H1 (cell line): Measurements from ENCODE around the gene ZNFX1. TPM values are rescaled to one million over a fixed set of nuclear protein-coding genes. Genes with fewer than 3 reads are reported as not detected.

Experiments used
- CHD7 ChIP-seq: fragments of 300-600 bp; sonication (generic); IDR thresholded peaks from 2 replicates; pipeline ENCODE4 v1.7.1; 2012; ENCODE audit warnings: low read length, moderate library complexity, mild to moderate bottlenecking, inconsistent platforms; ENCODE audit not compliant: insufficient replicate concordance
- NANOG ChIP-seq: IDR thresholded peaks from 2 replicates; pipeline ENCODE4 v1.6.1; 2011; ENCODE audit warnings: low read length, low read depth, mild to moderate bottlenecking, inconsistent platforms; ENCODE audit not compliant: insufficient read depth, poor library complexity, severe bottlenecking
- RNF2 ChIP-seq: fragments of 200-900, 300-1000 bp; sonication (generic); IDR thresholded peaks from 2 replicates; pipeline ENCODE4 v1.7.1; 2016; ENCODE audit warnings: borderline replicate concordance, low read depth, mild to moderate bottlenecking, antibody characterized with exemption, low read length; ENCODE audit not compliant: poor library complexity, severe bottlenecking; ENCODE audit errors: missing control alignments
- polyA plus RNA-seq, 7 experiments: library from polyadenylated mRNA; depleted of rRNA in 3 of 7; stranded (reverse) in 5 of 7; unstranded in 2 of 7; fragments of >200 nt in 5 of 7; fragments of 200-250 nt in 2 of 7; gene quantifications; 1 replicate in 5 of 7; 2 replicates in 1 of 7; 4 replicates in 1 of 7; pipeline versions ENCODE4 v1.2.1 to v1.2.3, GENCODE V29; 2011 to 2013; ENCODE audit warnings: missing spikeins in 2 of 7, mixed read lengths in 2 of 7
- total RNA-seq: library from RNA; stranded (reverse); fragmentation: NEBNext Ultra II Directional; extraction: Animal tissue kit (Norgen Biotek cat#: 25700); gene quantifications from 2 replicates; pipeline ENCODE4 v1.2.1, GENCODE V29; 2021

Gene ZNFX1
- total and polyA plus RNA-seq, 2 of the 8 experiments (the other 6 are each of a cell fraction or from before 2014, with no cell fraction given), result 3.1 to 11.3 TPM

GRCh38 chr20:49270736-49271135 is 7.1 kb downstream of the ZNFX1 start (continued):
- TF ChIP-seq CHD7 (no peak), RNF2 (no peak), NANOG (no peak)
